Osteoblast (primary cell): Measurements from ENCODE around the gene TOMT. TPM values are rescaled to one million over a fixed set of nuclear protein-coding genes. Genes with fewer than 3 reads are reported as not detected.

Experiments
- DNase-seq: peaks from one replicate; pipeline ENCODE4 v3.0.0; 2011; ENCODE audit warnings: low spot score, mixed read lengths; ENCODE audit not compliant: insufficient read length; ENCODE audit errors: missing footprints
- H2AFZ ChIP-seq: 2 replicates; pipeline ENCODE4 v1.6.0; 2011; ENCODE audit warnings: mild to moderate bottlenecking, low read length
- H3K27ac ChIP-seq: 2 replicates; pipeline ENCODE4 v1.5.1; 2011; ENCODE audit warnings: mild to moderate bottlenecking, low read depth, low read length, moderate library complexity
- H3K27me3 ChIP-seq: 2 replicates; pipeline ENCODE4 v1.6.0; 2012; ENCODE audit warnings: mild to moderate bottlenecking, control low read depth, inconsistent platforms, low read length, moderate library complexity; ENCODE audit not compliant: insufficient read depth
- H3K36me3 ChIP-seq: 2 replicates; pipeline ENCODE4 v1.5.1; 2011; ENCODE audit warnings: mild to moderate bottlenecking, low read length, control low read depth, moderate library complexity; ENCODE audit not compliant: insufficient read depth
- H3K4me1 ChIP-seq: 2 replicates; pipeline ENCODE4 v1.5.1; 2011; ENCODE audit warnings: mild to moderate bottlenecking, low read length, control low read depth, moderate library complexity; ENCODE audit not compliant: insufficient read depth
- H3K4me2 ChIP-seq: 2 replicates; pipeline ENCODE4 v1.6.0; 2011; ENCODE audit warnings: mild to moderate bottlenecking, low read length; ENCODE audit not compliant: insufficient read depth
- H3K4me3 ChIP-seq: fragments of 200-600 bp; sonication (generic); 3 replicates; pipeline ENCODE4 v1.5.1; 2012; ENCODE audit warnings: mild to moderate bottlenecking, low read length, inconsistent platforms; ENCODE audit not compliant: insufficient read depth
- H3K79me2 ChIP-seq: 2 replicates; pipeline ENCODE4 v1.6.0; 2012; ENCODE audit warnings: mild to moderate bottlenecking, low read length, control low read depth, inconsistent platforms; ENCODE audit not compliant: insufficient read depth
- H3K9me3 ChIP-seq: 2 replicates; pipeline ENCODE4 v1.5.1; 2011; ENCODE audit warnings: low read depth, low read length, control low read depth
- H4K20me1 ChIP-seq: 2 replicates; pipeline ENCODE4 v1.6.0; 2012; ENCODE audit warnings: mild to moderate bottlenecking, low read length, control low read depth; ENCODE audit not compliant: insufficient read depth
- CTCF ChIP-seq: IDR thresholded peaks from 2 replicates; pipeline ENCODE4 v1.5.1; 2011; ENCODE audit warnings: mild to moderate bottlenecking, low read depth, low read length, moderate library complexity; ENCODE audit errors: extremely low read depth
- total RNA-seq: library from RNA; depleted of rRNA; stranded (reverse); fragments of >200 nt; gene quantifications from 2 replicates; pipeline ENCODE4 v1.2.3, GENCODE V29; 2012

The TOMT gene
- total RNA-seq, 1 donor, result not detected

GRCh38 chr11:72123117-72123653 lies 17.5 kb downstream of the TOMT start:
- H3K79me2 ChIP-seq, result no peaks in the 10 kb centered on the region
- H3K9me3 ChIP-seq, result no peaks in the 10 kb centered on the region
- no peaks in the 10 kb centered on the region for H3K36me3 ChIP-seq
- no peak for DNase-seq
- no peak overlapping the region for H3K4me2 ChIP-seq
- H4K20me1 ChIP-seq, result no peaks in the 10 kb centered on the region
- no peak for TF ChIP-seq CTCF
- no peak overlapping the region for H3K27ac ChIP-seq
- no peak overlapping the region for H3K4me3 ChIP-seq
- no peak overlapping the region for H2AFZ ChIP-seq
- H3K4me1 ChIP-seq, result peaks cover 3% of the 10 kb centered on the region
- no peaks in the 10 kb centered on the region for H3K27me3 ChIP-seq

GRCh38 chr11:72124046-72124445 lies 18.3 kb downstream of the TOMT start:
- Histone ChIP-seq H3K36me3 (no peaks in the 10 kb centered on the region), H3K4me2 (no peak overlapping the region), H4K20me1 (no peaks in the 10 kb centered on the region), H3K4me1 (peaks cover 3% of the 10 kb centered on the region), H3K9me3 (peaks cover 2% of the 10 kb centered on the region), H3K27ac (no peak overlapping the region), H3K79me2 (no peaks in the 10 kb centered on the region), H3K4me3 (no peak overlapping the region), H3K27me3 (no peaks in the 10 kb centered on the region), H2AFZ (no peak overlapping the region)
- DNase-seq, result no peak
- TF ChIP-seq CTCF, result no peak

- no peak for DNase-seq
- H3K79me2 ChIP-seq, result no peaks in the 10 kb centered on the region
- no peak for TF ChIP-seq CTCF
Measured at GRCh38 chr11:72125956-72126355, 20.2 kb downstream of the TOMT start.

GRCh38 chr11:72127923-72128322 lies 22.2 kb downstream of the TOMT start:
- Histone ChIP-seq H2AFZ (no peak overlapping the region), H3K9me3 (peaks cover 2% of the 10 kb centered on the region), H4K20me1 (no peaks in the 10 kb centered on the region), H3K79me2 (no peaks in the 10 kb centered on the region), H3K4me2 (no peak overlapping the region), H3K4me1 (peaks cover 3% of the 10 kb centered on the region), H3K36me3 (no peaks in the 10 kb centered on the region), H3K27me3 (no peaks in the 10 kb centered on the region), H3K27ac (no peak overlapping the region), H3K4me3 (no peak overlapping the region)
- TF ChIP-seq CTCF, result no peak
- DNase-seq, result no peak

More at GRCh38 chr11:72125956-72126355, 20.2 kb downstream of the TOMT start:
- Histone ChIP-seq H3K27ac (no peak overlapping the region), H3K9me3 (peaks cover 2% of the 10 kb centered on the region), H3K36me3 (no peaks in the 10 kb centered on the region), H3K4me1 (peaks cover 3% of the 10 kb centered on the region), H3K4me2 (no peak overlapping the region), H3K27me3 (no peaks in the 10 kb centered on the region), H2AFZ (no peak overlapping the region), H4K20me1 (no peaks in the 10 kb centered on the region), H3K4me3 (no peak overlapping the region)
